ENCODE data around the gene PLXNB2. TPM values are rescaled to one million over a fixed set of nuclear protein-coding genes. Genes with fewer than 3 reads are reported as not detected.
"Not testable (repeated sequence)": the region's sequence is repeated elsewhere in the genome, so short reads cannot be mapped to it uniquely, and the experiment has no call there.

PLXNB2 gene
- total and polyA plus RNA-seq, 11 donors, result 35.1 to 139 (median 53.0) TPM

DNA sequence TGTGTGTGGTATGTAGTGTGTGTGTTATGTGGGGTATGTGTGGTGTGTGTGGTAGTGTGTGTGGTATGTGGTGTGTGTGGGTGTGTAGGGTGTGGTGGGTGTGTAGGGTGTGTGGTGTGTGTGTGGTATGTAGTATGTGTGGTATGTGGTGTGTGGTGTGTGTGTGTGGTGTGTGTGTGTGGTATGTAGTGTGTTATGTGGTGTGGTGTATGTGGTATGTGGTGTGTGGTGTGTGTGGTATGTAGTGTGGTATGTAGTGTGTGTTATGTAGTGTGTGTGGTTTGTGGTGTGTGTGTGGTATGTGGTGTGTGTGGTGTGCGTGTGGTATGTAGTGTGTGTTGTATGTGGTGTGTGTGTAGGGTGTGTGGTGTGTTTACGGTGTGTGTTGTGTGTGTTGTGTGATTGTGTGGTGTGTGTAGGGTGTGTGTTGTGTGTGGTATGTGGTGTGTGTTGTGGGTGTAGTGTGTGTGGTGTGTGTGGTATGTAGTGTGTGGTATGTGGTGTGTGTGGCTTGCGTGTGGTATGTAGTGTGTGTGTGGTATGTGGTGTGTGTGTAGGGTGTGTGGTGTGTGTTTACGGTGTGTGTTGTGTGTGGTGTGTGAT, 31.5 kb upstream of the PLXNB2 start:
- 92 to 100% (median 96%) methylated on average over 4 of the region's 4 CpGs for whole genome bisulfite sequencing, 4 donors
- no peaks in the 10 kb centered on the region for H3K9me3 ChIP-seq
- peaks cover 0 to 12% (median 9%) of the 10 kb centered on the region in 12 donors for H3K4me1 ChIP-seq
- H3K36me3 ChIP-seq, result no peaks in the 10 kb centered on the region
- no peak for TF ChIP-seq POLR2A (IDR thresholded peaks at IDR 0.05)
- TF ChIP-seq, protein P1, sequence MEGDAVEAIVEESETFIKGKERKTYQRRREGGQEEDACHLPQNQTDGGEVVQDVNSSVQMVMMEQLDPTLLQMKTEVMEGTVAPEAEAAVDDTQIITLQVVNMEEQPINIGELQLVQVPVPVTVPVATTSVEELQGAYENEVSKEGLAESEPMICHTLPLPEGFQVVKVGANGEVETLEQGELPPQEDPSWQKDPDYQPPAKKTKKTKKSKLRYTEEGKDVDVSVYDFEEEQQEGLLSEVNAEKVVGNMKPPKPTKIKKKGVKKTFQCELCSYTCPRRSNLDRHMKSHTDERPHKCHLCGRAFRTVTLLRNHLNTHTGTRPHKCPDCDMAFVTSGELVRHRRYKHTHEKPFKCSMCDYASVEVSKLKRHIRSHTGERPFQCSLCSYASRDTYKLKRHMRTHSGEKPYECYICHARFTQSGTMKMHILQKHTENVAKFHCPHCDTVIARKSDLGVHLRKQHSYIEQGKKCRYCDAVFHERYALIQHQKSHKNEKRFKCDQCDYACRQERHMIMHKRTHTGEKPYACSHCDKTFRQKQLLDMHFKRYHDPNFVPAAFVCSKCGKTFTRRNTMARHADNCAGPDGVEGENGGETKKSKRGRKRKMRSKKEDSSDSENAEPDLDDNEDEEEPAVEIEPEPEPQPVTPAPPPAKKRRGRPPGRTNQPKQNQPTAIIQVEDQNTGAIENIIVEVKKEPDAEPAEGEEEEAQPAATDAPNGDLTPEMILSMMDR (IDR thresholded peaks at IDR 0.05), result no peak
- no peak overlapping the region for H3K27ac ChIP-seq
- H3K4me3 ChIP-seq, result no peak overlapping the region
- ATAC-seq, result no peak
- no peaks in the 10 kb centered on the region for H3K27me3 ChIP-seq
- intact Hi-C loops (cut with DNase I), result no loop called here
- DNase-seq, result no peak

DNA sequence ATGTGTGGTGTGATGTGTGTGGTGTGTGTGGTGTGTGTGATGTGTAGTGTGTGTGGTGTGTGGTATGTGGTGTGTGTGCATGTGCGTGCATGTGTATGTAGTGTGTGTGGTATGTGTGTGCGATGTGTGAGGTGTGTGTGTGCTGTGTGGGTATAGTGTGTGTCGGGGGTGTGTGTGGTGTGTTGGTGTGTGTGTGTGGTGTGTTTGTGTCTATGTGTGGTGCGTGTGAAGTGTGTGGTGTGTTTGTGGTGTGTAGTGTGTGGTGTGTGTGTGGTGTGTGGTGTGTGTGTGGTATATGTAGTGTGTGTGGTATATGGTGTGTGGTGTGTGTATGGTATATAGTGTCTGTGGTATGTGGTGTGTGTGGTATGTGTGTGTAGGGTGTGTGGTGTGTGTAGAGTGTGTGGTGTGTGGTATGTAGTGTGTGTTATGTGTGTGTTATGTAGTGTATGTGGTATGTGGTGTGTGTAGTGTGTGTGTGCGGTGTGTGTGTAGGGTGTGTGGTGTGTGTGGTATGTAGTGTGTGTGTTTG, 30.7 kb upstream of the PLXNB2 start:
- WGBS, 4 donors, result 93 to 97% (median 96%) methylated on average over 5 of the region's 5 CpGs
- no peak for ATAC-seq
- no peaks in the 10 kb centered on the region for H3K9me3 ChIP-seq
- H3K4me1 ChIP-seq, result peaks cover 0 to 12% (median 9%) of the 10 kb centered on the region in 12 donors
- peak in 1 of 5 donors; percentile 8 for DNase-seq
- no peaks in the 10 kb centered on the region for H3K27me3 ChIP-seq
- TF ChIP-seq, protein P1 (IDR thresholded peaks at IDR 0.05), result no peak
- no peak for TF ChIP-seq POLR2A (IDR thresholded peaks at IDR 0.05)
- H3K4me3 ChIP-seq, result no peak overlapping the region
- intact Hi-C loops (cut with DNase I), result no loop called here
- H3K36me3 ChIP-seq, result no peaks in the 10 kb centered on the region
- no peak overlapping the region for H3K27ac ChIP-seq

DNA sequence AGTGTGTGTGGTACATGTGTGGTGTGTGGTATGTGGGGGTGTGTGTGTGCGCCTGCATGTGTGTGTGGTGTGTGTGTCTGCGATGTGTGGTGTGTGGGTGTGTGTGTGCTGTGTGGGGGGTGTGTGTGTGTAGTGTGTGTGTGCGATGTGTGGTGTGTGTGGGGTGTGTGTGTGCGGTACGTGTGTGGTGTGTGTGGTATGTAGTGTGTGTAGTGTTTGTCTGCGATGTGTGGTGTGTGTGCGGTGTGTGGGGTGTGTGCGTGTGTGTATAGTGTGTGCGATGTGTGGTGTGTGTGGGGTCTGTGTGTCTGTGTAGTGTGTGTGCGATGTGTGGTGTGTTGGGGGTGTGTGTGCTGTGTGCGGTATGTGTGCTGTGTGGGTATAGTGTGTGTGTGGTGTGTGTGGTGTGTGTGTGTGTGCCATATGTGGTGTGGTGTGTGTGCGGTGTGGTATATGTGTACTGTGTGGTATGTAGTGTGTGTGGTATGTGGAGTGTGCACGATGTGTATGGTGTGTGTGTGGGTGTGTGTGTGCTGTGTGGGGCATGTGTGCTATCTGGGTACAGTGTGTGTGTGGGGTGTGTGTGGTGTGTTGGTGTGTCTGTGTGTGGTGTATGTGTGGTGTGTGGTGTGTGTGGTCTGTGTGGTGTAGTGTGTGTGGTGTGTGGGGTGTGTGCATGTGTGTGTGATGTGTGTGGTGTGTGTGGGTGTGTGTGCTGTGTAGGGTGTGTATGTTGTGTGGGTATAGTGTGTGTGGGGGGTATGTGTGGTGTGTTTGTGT, 30.0 kb upstream of the PLXNB2 start:
- Histone ChIP-seq H3K4me3 (no peak overlapping the region), H3K4me1 (peaks cover 0 to 7% (median 4%) of the 10 kb centered on the region in 12 donors), H3K27ac (no peak overlapping the region), H3K36me3 (no peaks in the 10 kb centered on the region), H3K9me3 (no peaks in the 10 kb centered on the region), H3K27me3 (no peaks in the 10 kb centered on the region)
- no peak for ATAC-seq
- intact Hi-C loops (cut with DNase I), result no loop called here
- TF ChIP-seq, protein P1 (IDR thresholded peaks at IDR 0.05), result no peak
- TF ChIP-seq POLR2A (IDR thresholded peaks at IDR 0.05), result no peak
- WGBS, 4 donors, result 95 to 96% (median 96%) methylated on average over 13 of the region's 13 CpGs
- peak in 1 of 5 donors; percentile 24 for DNase-seq

DNA sequence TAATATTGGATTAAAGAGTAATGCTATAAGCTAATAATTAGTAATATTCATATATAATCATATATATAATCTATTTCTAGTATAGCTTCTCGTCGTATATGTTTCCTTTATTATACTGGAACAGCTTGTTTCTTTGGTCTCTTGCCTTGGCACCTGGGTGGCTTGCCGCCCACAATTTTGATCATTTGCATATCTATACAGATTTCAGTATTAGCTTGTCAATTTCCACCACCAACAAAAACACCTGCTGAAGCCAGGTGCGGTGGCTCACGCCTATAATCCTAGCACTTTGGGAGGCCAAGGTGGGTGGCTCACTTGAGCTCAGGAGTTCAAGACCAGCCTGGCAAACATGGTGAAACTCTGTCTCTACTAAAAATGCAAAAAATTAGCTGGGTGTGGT, 27.0 kb upstream of the PLXNB2 start:
- 87 to 95% (median 90%) methylated on average over 5 of the region's 5 CpGs for WGBS, 4 donors

More for the DNA sequence above, 27.0 kb upstream of the PLXNB2 start:
- H3K27me3 ChIP-seq; ATAC-seq; H3K36me3 ChIP-seq; H3K4me3 ChIP-seq; H3K4me1 ChIP-seq; H3K9me3 ChIP-seq; H3K27ac ChIP-seq; intact Hi-C loops (cut with DNase I): not testable (repeated sequence)
- DNase-seq, result peak in 1 of 5 donors; percentile 4

Data from heart left ventricle (tissue), 16 donors.